ENCODE results near the gene SLC25A23.
A peak's percentile ranks its signal among the peaks of the same experiment; 100 is the strongest.
"Not testable (repeated sequence)": the region's sequence is repeated elsewhere in the genome, so short reads cannot be mapped to it uniquely, and the experiment has no call there.

Gene SLC25A23

GRCh38 chr19:6459262-6460098, at the start of gene SLC25A23:
SLC25A23 (minus strand) TSS chr19:6459792; CDS start chr19:6459628, 164 bp downstream.
- in situ Hi-C loops (cut with HindIII; ENCODE audit: low pct_ligation_motif_present, low pct_unique_long_range_greater_than_20kb, low sequenced_read_pairs) = no loop called here
- DNase-seq = peak; percentile 74

DNA sequence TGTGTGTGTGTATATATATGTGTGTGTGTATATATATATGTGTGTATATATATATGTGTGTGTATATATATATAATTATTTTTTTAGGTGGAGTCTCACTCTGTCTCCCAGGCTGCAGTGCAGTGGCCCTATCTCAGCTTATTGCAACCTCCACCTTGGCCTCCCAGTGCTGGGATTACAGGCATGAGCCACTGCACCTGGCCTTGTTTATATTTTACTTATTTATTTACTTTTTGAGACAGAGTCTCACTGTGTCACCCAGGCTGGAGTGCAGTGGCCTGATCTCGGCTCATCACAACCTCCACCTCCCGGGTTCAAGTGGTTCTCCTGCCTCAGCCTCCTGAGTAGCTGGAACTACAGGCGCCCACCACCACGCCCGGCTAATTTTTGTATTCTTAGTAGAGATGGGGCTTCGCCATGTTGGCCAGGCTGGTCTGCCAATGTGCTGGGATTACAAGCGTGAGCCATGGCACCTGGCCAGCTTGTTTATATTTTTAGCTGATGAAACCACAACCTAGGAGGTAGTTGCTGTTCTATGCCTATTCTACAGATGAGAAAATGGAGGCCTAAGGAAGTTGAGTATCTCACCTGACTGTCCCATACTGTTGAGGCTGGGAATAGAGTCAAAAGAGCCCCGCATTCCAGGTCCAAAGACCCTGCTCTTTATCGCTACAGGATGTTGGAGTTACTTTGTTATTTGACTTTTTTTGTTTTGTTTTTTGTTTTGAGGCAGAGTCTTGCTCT, 48.6 kb upstream of the SLC25A23 start:
- in situ Hi-C loops (cut with HindIII; ENCODE audit: low pct_ligation_motif_present, low pct_unique_long_range_greater_than_20kb, low sequenced_read_pairs); DNase-seq: not testable (repeated sequence)

GRCh38 chr19:6503407-6504201, 44.0 kb upstream of the SLC25A23 start:
- no peak for DNase-seq
- in situ Hi-C loops (cut with HindIII; ENCODE audit: low pct_ligation_motif_present, low pct_unique_long_range_greater_than_20kb, low sequenced_read_pairs) = no loop called here

DNA sequence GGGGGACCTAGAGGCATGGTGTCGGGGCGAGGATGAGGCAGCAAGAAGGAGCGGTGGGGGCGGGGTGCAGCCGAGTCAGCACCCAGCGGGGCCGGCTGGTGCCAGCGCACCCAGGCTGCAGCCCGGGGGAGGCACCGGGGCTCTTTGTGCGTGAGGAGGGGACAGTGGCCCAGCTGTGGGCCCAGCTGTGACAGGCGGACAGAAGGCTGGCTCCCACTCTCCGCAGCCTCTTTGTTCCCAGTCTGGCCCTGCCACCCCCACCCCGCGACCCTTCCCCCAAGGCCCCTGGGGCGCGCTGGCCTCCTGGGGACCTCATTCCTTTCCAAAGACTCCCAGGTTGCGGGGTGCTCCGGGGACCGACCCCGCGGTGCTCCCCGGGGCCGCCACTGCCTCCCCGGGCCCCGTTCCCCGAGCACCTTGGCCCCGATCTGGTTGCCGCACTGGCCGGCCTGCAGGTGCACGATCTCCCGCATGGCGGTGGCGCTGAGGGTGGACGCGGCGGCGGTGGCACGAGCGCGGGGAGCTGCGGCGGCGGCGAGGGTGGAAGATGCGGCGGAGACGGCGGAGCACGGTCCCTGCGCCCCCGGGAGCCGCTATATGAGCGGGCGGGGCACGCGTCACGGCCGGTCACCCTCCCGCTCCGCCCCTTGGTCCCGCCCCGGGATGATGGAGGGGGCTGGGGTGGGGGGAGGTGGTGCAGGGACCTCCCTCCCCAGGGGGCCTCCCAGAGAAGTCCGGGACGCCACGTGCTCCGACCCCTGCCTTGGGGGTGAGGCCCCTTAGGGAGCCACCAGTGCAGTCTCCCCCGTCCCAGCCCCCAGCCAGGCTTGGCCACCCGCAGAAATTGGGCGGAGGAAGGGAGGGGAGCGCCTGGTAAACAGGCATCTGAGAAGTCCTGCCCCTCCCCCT, 42.4 kb upstream of the SLC25A23 start, which contains the start of gene TUBB4A:
TUBB4A (minus strand) TSS at position 570 of the 909 bp plus-strand sequence; CDS start at position 473, 97 bp downstream.
- in situ Hi-C loops (cut with HindIII; ENCODE audit: low pct_ligation_motif_present, low pct_unique_long_range_greater_than_20kb, low sequenced_read_pairs) = no loop called here

DNA sequence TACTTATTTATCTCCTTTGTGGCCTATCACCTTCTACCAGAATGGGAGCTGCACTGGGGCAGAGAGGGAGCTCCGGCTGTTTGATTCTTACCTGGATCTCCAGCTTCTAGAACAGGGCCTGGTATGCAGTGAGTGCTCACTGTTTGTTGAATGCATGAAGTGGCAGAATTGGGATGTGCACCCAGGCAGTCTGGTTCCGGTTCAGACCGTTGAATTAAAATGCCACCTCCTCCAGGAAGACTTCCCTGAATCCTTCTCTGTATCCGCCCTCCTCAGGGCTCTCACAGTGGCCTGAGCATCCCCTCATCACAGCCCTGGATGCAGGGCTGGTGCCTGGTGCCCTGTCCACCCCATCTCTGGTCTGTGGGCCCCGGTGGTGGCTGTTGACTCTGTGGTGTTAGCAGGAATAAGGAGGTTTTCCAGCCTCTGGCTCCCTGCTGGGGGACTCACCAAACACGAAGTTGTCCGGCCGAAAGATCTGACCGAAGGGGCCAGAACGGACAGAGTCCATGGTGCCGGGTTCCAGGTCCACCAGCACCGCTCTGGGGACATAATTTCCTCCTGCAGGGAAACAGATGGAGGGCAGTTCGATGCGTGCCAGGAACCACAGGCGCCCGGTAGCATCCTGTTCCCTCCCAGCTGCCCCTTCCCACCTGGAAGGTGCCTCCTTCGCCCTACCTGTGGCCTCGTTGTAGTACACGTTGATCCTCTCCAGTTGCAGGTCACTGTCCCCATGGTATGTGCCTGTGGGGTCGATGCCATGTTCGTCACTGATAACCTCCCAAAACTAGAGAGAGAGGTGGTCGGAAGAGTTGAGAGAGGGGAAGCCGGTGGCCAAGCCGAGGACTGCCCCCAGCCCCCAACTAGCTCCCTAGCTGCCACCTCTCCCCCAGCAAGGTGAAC, 41.5 kb upstream of the SLC25A23 start:
- no peak for DNase-seq
- in situ Hi-C loops (cut with HindIII; ENCODE audit: low pct_ligation_motif_present, low pct_unique_long_range_greater_than_20kb, low sequenced_read_pairs) = no loop called here

More for the DNA sequence above, 42.4 kb upstream of the SLC25A23 start, which contains the start of gene TUBB4A:
- DNase-seq = peak; percentile 26

DNA sequence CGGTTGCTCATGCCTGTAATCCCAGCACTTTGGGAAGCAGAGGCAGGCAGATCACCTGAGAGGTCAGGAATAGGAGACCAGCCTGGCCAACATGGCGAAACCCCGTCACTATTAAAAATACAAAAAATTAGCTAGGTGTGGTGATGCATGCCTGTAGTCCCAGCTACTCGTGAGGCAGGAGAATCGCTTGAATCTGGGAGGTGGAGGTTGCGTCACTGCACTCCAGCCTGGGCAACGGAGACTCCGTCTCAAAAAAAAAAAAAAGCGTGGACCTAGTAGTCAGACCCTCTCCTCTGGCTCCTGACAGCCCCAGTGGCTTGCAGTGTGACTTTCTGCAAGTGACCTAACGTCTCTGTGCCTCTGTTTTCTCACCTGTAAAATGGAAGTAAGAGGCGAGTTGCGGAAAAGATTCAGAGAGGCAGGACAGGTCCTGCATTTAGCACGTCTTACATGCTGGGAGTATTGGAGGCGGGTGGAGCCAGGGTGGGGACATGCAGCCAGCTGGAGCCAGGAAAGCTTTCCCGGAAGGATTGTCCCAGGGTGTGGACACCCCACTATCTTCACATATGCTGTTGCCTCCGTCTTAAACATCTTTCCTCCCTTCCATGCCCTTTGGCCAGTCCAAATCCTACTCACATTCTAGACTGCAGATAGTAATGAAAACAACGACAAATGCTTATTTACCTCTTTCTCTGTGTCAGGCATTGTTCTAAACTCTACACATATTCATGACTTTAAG, 39.6 kb upstream of the SLC25A23 start:
- DNase-seq = no peak
- in situ Hi-C loops (cut with HindIII; ENCODE audit: low pct_ligation_motif_present, low pct_unique_long_range_greater_than_20kb, low sequenced_read_pairs) = no loop called here

- in situ Hi-C loops (cut with HindIII; ENCODE audit: low pct_ligation_motif_present, low pct_unique_long_range_greater_than_20kb, low sequenced_read_pairs) = no loop called here
- no peak for DNase-seq
These were observed 38.9 kb upstream of the SLC25A23 start for GRCh38 chr19:6498294-6499036.

GRCh38 chr19:6495947-6496346, 36.4 kb upstream of the SLC25A23 start:
- DNase-seq = no peak
- in situ Hi-C loops (cut with HindIII; ENCODE audit: low pct_ligation_motif_present, low pct_unique_long_range_greater_than_20kb, low sequenced_read_pairs) = no loop called here

DNA sequence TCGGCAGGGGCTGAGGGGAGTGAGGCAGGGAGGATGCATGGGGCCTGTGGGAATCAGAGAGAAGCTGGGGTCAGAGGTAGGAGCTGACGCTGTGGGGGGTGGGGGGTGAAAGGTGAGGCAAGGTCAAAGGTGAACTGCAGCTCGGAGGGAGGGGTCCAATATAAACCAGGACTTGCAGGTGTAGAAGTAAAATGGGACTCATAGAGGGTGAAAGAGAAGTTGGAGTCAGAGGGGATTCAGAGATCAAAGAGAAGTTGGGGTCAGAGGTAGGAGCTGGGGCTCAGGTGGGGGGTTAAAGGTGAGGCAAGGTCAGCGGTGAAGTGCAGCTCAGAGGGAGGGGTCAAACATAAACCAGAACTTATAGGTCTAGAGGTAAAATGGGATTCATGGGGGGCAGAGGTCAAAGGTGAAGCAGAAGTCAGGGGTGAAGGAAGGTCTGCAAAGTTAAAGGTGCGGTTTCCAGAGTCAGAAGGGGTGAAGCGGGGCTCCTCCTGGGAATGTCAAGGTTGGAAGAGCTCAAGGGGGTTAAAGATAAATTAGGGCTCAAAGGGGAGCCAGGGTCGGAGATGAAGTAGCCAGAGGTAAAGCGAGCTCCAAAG, 34.9 kb upstream of the SLC25A23 start:
- in situ Hi-C loops (cut with HindIII; ENCODE audit: low pct_ligation_motif_present, low pct_unique_long_range_greater_than_20kb, low sequenced_read_pairs) = no loop called here
- DNase-seq = no peak

DNA sequence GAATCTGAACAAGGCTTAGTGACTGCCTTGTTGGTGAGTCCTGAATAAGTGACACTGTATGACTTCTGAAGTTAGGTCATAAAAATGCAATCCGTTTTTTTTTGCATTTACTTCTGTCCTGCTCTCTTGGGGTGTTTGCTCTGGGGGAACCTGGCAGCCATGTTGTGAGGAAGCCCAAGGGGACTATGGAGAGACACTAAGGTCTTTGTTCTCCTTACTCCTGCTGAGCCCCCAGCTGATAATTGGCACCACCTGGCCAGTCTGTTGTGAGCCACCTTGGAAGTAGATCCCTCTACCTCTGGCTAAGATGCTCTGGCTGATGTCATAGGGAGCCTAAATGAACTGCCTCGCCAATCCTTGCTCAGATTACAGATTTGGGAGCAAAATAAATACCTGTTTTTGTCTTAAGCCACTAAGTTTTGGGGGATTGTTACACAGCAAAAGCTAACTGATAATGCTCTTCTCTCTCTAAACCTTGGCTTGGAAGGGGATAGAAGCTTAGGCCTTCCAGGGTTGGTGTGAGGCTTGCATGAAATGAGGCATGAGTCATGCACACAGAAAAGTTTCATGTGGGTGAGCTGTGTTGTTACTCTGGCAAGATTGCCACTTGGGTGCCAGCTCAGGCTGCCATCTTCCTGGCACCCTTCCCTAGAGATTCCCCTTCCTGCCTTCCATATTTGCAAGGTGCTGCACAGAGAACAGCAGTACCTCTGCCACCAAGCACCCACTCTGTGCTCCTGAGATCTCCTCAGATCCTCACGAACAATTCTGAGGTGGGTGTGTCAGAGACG, 32.4 kb upstream of the SLC25A23 start:
- in situ Hi-C loops (cut with HindIII; ENCODE audit: low pct_ligation_motif_present, low pct_unique_long_range_greater_than_20kb, low sequenced_read_pairs) = no loop called here
- DNase-seq = no peak

- in situ Hi-C loops (cut with HindIII; ENCODE audit: low pct_ligation_motif_present, low pct_unique_long_range_greater_than_20kb, low sequenced_read_pairs) = no loop called here
- no peak for DNase-seq
These were observed 30.5 kb upstream of the SLC25A23 start for GRCh38 chr19:6490134-6490533.

DNA sequence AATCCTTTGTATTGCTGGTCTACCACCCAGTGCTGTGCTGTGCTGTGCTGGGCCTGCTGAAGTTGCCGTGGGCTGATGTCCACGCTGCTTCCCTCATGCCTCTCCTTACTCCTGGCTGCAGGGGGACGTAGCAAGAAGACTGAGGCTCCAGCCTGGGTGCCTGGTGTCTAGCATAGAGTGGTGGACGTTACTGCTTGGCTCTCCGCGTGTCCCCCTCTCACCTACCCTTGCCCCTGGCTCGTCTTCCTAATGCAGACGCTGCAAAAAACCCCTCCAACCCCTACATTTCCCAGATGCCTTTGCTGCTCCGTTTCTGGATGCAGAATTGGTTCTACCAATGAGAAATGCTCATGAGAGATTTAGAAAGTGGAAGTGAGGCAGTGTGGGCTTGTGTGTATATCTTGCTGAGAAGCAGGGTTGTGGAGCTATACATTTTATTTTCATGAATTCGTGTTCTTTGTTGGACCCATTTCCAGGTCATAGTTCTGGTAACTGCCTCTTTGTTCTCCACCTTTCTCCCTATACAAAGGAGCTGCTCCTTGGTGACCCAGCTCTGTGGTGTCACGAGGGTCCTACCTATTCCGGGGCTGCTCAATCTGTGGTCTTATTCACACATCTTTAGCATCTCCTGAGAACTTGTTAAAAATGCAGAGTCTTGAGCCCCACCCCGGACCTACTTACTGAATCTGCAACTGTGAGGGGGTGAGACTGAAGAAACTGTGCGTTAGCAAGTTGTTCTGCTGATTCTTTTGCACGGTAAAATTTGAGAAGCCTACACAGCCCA, 29.9 kb upstream of the SLC25A23 start:
- no peak for DNase-seq
- in situ Hi-C loops (cut with HindIII; ENCODE audit: low pct_ligation_motif_present, low pct_unique_long_range_greater_than_20kb, low sequenced_read_pairs) = no loop called here

GRCh38 chr19:6484831-6485230, 25.2 kb upstream of the SLC25A23 start:
- no peak for DNase-seq
- in situ Hi-C loops (cut with HindIII; ENCODE audit: low pct_ligation_motif_present, low pct_unique_long_range_greater_than_20kb, low sequenced_read_pairs) = no loop called here

DNA sequence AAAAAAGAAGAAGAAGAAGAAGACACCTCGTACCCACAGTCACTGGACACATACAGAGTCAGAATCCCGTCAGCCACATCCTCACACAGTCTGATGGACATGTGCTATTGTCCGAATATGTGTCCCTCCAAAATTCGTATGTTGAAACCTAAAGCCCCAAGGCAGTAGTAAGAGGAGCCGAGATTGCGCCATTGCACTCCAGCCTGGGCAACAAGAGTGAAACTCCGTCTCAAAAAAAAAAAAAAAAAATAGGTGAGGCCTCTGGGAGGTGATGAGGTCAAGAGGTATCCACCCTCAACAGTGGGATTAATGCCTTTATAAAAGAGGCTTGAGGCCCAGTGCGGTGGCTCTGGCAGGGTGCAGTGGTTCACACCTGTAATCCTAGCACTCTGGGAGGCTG, 24.6 kb upstream of the SLC25A23 start:
- in situ Hi-C loops (cut with HindIII; ENCODE audit: low pct_ligation_motif_present, low pct_unique_long_range_greater_than_20kb, low sequenced_read_pairs) = no loop called here
- DNase-seq = no peak

All from ACHN (cell line).